RPMI7951 (cell line): ENCODE results near the gene DRC7. TPM values are rescaled to one million over a fixed set of nuclear protein-coding genes. Genes with fewer than 3 reads are reported as not detected.
A peak's percentile ranks its signal among the peaks of the same experiment; 100 is the strongest.

Experiments used
- DNase-seq: peaks from one replicate; pipeline ENCODE4 v3.0.0-alpha.2; 2012; ENCODE audit warnings: low read depth
- total RNA-seq: library from RNA; depleted of rRNA; stranded (reverse); fragments of >200 nt; shearing (Covaris generic); gene quantifications from 2 replicates; pipeline ENCODE4 v1.2.3, GENCODE V29; 2014

The DRC7 gene
- total RNA-seq, 1 experiment from 2014 or later = not detected

GRCh38 chr16:57675741-57676551, 18.7 kb upstream of the DRC7 start:
- no peak for DNase-seq

GRCh38 chr16:57676553-57677085, 18.0 kb upstream of the DRC7 start:
- DNase-seq = no peak

- peak; percentile 14 for DNase-seq
Measured at GRCh38 chr16:57677622-57678369, 16.8 kb upstream of the DRC7 start.

- DNase-seq = no peak
Measured at GRCh38 chr16:57679016-57679415, 15.6 kb upstream of the DRC7 start.

GRCh38 chr16:57679767-57680482, 14.7 kb upstream of the DRC7 start:
- DNase-seq = no peak

GRCh38 chr16:57680842-57681375, 13.7 kb upstream of the DRC7 start:
- DNase-seq = no peak

GRCh38 chr16:57681950-57682728, 12.5 kb upstream of the DRC7 start:
- DNase-seq = no peak

- DNase-seq = no peak
Measured at GRCh38 chr16:57682809-57683635, 11.6 kb upstream of the DRC7 start.

- DNase-seq = no peak
Measured at GRCh38 chr16:57683636-57684545, 10.7 kb upstream of the DRC7 start.

- no peak for DNase-seq
Measured at GRCh38 chr16:57684626-57685358, 9.8 kb upstream of the DRC7 start.

- no peak for DNase-seq
Measured at GRCh38 chr16:57685633-57686032, 9.0 kb upstream of the DRC7 start.

GRCh38 chr16:57686577-57686976, 8.0 kb upstream of the DRC7 start:
- no peak for DNase-seq

- DNase-seq = no peak
Measured at GRCh38 chr16:57687363-57687929, 7.2 kb upstream of the DRC7 start.

- no peak for DNase-seq
Measured at GRCh38 chr16:57688487-57688986, 6.1 kb upstream of the DRC7 start.

- no peak for DNase-seq
Measured at GRCh38 chr16:57688987-57689761, 5.4 kb upstream of the DRC7 start.

GRCh38 chr16:57689762-57690558, 4.6 kb upstream of the DRC7 start:
- DNase-seq = no peak
